Measurements from ENCODE around the gene GRIN2C.

The GRIN2C gene

DNA sequence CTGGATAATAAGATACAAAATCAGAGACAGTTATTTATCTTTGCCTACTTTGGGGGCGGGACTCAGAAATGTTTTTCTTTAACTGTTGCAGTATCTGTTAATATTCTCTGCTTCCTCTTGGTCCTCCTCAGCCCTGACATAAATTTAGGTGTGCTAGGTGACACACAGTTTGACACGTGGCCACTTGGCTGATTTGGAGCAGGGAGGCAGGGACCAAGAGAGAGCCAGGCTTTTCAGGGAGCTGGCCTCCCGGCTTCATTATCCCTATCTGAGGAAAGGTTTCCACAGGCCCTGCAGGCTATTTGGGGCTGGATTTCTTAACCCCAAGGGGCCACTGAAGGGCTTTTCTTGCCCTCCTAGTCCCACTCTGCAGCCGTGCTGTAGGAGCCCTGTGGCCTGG, 63.5 kb downstream of the GRIN2C start:
- no peak for DNase-seq

DNA sequence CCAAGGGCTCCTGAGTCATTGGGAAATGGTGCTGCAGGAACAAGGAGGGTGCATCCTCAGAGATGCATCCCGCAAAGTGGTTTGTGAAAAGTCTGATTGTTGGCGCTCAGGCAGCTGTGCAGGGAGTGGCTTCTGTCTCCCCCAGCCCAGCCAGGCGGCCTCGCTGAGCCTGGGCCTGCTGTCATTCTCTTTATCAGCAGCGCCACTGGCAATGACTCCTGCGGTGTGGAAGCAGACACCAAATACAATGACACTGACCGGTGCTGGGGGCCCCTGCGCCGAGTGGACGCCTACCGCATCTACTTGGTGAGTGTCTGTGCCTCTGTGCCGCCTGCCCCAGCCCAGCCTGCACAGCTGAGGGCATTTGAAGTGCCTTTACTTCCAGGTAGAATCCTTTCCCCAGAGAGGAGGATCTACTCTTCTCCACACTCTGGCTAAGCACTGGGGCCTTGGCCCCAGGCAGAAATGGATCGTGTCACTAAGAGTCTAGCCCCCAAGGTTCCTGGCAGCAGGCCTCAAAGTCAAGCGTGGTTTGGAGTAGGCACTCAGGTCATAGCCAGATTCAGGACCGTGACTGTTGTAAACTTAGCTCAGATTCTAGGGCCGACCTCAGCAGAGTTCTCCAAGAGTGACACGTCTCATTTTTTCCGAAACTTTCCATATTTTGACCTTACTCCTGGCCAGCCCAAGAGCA, 64.2 kb downstream of the GRIN2C start:
- DNase-seq, result no peak

DNA sequence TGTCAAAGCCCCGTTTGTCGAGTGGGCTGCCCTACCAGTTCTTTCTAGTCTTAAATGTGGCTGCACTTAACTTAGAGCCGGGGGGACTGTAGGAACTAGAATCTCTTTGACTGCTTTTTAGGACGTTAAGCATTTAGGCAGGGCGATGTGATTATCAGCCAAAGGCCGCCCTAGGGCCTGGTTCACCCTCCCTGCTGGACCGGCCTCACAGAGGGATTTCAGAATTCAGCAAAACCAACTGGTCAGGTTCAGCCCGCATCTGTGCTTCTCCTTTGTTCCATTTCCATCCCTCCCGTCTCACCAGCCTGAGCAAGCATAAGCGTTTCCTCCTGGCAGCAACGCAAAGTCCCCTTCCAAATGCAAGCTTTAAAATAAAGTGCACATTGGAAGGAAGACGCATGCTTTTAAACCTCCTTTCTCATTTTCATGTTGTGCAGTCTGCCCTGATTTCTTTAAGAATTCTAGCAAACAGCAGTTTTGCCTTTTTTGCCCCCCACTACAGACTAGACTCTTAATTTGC, 67.0 kb downstream of the GRIN2C start:
- DNase-seq, result no peak
